ENCODE data around the gene ZNF335.

DNA sequence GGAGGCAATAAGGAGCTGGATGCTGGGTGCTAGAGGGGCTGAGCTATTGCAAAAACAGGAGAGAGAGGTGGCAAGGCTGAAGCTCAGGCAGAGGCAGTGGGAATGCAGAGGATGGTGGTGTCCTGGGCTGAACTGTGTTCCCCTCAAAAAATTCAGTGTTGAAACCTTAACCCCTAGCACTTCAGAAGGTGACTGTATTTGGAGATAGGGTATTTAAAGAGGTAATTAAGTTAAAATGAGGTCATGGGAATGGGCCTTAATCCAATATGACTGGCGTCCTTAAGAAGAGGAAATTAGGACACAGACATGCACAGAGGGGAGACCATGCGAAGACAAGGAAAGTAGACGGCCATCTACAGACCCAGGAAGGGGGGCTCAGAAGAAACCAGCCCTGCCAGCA, 25.2 kb upstream of the ZNF335 start:
- TF ChIP-seq, protein P1, sequence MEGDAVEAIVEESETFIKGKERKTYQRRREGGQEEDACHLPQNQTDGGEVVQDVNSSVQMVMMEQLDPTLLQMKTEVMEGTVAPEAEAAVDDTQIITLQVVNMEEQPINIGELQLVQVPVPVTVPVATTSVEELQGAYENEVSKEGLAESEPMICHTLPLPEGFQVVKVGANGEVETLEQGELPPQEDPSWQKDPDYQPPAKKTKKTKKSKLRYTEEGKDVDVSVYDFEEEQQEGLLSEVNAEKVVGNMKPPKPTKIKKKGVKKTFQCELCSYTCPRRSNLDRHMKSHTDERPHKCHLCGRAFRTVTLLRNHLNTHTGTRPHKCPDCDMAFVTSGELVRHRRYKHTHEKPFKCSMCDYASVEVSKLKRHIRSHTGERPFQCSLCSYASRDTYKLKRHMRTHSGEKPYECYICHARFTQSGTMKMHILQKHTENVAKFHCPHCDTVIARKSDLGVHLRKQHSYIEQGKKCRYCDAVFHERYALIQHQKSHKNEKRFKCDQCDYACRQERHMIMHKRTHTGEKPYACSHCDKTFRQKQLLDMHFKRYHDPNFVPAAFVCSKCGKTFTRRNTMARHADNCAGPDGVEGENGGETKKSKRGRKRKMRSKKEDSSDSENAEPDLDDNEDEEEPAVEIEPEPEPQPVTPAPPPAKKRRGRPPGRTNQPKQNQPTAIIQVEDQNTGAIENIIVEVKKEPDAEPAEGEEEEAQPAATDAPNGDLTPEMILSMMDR (IDR thresholded peaks at IDR 0.05; ENCODE audit: poor library complexity) = no peak
- TF ChIP-seq EZH2 (IDR thresholded peaks at IDR 0.05; ENCODE audit: borderline replicate concordance) = no peak
